Head of caudate nucleus (tissue), 42 donors: Measurements from ENCODE around the gene ZFP92.

Experiments used
- DNase-seq, 42 donors: peaks; one replicate each; pipeline versions ENCODE4 v3.0.0 to v3.0.0-alpha.2; 2020 to 2021; ENCODE audit warnings: mixed read lengths in 7 of 42
- intact Hi-C: fragments of 100-400 bp; cut with DNase I; formaldehyde crosslinking; loops from one replicate; pipeline ENCODE4 v1.15.0; 2022

ZFP92 gene

GRCh38 chrX:153405426-153405825, 5.8 kb upstream of the ZFP92 start:
- peak in 10 of 42 donors; percentile 11 to 54 (median 35) for DNase-seq
- intact Hi-C loops, result no loop called here

DNA sequence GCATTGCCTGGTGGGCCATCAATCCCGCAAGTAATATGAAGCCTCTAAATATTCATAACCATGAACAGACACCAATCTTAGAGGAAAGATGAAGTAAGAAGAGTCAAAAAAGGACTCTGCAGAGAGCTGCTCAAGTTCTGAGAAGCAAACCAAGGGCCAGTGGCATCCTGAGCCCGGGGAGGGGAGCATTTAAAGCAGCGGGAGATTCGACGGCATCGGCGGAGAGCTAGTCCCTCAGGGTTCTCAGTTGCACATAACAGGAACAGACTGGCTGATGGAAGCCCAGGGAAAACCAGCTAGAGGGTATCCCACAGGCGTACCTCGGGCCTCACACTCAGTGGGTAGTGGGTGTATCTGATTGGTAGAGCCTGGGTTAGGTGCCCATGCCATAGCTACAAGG, 5.3 kb upstream of the ZFP92 start:
- DNase-seq, result no peak
- intact Hi-C loops, result no loop called here

- intact Hi-C loops, result no loop called here
- no peak for DNase-seq
Measured at GRCh38 chrX:153406903-153407302, 4.4 kb upstream of the ZFP92 start.

DNA sequence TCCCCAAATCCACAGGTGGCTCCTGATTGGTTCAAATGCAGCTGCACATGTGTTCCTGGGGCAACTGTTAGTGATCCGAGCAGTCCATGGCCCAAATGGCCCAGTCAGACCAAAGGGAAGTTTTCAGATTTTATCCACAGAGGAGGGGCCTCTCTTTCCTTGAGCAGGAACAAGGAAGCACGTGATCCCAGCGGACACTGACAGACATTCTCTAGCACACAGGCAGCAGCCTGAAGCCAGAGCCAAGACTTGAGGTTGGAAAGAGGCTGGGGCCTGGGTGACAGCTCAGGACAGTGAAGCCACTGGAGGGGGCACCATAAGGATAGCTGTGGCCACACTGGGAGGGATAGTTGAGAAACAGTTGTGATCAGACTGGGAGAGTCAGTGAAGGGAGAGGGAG, 3.5 kb upstream of the ZFP92 start:
- DNase-seq, result no peak
- intact Hi-C loops, result no loop called here

DNA sequence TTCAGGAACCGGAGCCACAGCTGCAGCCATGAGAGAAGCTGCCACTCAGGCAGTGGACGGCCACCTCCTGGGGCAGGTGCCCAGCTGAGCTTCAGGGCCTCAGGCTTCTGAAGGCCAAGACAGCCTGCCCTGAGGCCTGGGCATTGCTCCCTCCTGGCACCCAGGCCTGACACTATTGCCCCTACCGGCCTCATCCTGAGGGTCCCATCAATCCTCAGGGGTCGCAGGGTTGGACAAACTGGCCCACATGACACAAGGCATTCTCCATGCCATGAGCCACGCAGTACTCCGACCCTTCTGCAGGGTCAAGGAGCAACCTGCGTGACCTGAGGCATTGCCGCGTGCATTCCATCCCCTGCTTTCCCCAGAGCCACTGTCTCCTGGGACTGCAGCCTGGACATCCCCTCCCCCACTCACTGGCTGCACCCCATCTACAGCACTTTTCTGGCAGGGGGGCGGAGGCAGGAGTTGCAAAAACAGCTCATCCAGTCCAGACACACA, 3.0 kb upstream of the ZFP92 start:
- no peak for DNase-seq
- intact Hi-C loops, result no loop called here

GRCh38 chrX:153408871-153409351, 2.4 kb upstream of the ZFP92 start:
- intact Hi-C loops, result no loop called here
- peak in 1 of 42 donors; percentile 16 for DNase-seq

- intact Hi-C loops, result no loop called here
- peak in 1 of 42 donors; percentile 19 for DNase-seq
Measured at GRCh38 chrX:153409414-153410101, 1.7 kb upstream of the ZFP92 start.

- peak in 1 of 42 donors; percentile 14 for DNase-seq
- intact Hi-C loops, result no loop called here
Measured at GRCh38 chrX:153410373-153410772, 899 bp upstream of the ZFP92 start.

DNA sequence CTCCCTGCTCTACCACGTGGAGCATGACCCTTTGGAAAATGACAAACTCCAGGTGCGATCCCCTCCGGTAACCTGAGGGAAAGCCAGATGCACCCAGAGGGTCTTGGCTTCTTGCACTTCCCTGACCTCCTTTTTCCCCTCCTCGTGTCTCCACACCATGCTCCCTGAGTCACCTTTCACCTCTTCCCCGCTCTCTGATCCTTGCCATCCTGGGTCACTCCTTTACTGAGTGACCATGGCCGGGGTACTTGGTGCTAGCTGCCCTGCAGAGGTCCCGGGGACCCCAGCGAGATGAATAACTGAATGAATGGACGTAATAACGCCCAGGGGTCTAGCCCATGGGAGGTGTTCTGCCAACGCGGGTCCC, 401 bp upstream of the ZFP92 start:
- intact Hi-C loops, result no loop called here
- no peak for DNase-seq

DNA sequence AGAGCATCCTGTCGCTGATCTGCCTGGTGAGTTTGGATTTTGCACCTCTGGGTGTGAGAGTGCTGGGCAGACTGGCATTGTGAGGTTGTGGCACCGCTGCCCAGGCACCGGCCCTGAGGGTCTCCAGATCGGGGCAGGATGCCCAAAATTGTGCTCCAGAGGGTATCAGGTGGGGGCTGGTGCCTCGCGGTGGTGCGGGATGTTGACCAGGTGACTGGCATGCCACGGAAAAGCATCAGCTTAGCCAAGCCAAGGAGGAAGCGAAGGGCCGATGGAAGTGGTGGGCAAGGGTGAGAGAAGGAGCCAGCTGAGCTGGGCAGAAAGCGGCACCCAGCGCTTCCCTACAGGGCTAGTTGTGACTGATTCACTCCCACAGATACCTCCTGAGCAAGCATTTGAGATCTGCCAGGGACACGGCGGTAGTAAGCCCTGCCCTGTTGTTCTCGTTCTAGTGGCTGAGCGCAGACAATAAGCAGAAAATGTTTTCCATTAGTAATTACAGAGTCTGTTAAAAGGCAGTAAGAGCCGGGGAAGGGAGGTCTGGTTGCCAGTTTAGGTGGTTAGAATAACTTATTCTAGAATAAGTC, 809 bp downstream of the ZFP92 start:
- DNase-seq, result peak in 3 of 42 donors; percentile 5 to 47 (median 22)
- intact Hi-C loops, result no loop called here

- intact Hi-C loops, result no loop called here
- no peak for DNase-seq
Measured at GRCh38 chrX:153412746-153413720, 1.8 kb downstream of the ZFP92 start.

GRCh38 chrX:153413731-153414130, 2.5 kb downstream of the ZFP92 start:
- intact Hi-C loops, result no loop called here
- DNase-seq, result no peak

- DNase-seq, result peak in 1 of 42 donors; percentile 16
- intact Hi-C loops, result no loop called here
Measured at GRCh38 chrX:153414856-153415510, 3.7 kb downstream of the ZFP92 start.

DNA sequence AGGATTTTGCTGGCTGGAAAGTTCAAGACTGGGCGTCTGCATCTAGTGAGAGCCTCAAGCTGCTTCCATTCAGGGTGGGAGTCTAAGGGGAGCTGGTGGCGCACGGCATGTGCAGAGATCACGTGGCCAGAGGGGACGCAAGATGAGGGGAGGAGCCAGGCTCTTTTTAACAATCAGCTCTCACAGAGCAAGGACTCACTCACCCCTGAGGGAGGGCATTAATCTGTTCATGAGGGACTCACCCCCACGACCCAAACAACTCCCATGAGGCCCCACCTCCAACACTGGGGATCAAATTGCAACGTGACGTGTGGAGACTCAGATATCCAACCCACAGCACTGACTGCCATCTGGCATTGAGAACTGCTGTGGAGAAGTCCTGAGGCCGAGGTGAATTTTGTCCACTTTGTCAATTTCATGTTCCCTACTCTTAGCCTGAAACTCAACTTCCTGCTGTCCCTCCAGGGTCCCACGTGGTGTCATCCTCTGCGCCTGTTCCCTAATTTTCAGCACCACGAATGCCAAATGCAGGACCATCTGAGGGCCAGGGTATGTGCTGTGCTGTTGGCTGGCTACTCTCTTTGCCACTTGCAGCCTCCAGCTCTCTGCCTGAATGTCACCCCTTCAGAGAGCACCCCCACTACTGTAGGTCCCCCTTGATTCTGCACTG, 5.6 kb downstream of the ZFP92 start:
- intact Hi-C loops, result no loop called here
- no peak for DNase-seq

GRCh38 chrX:153417637-153418036, 6.4 kb downstream of the ZFP92 start:
- DNase-seq, result no peak
- intact Hi-C loops, result no loop called here

DNA sequence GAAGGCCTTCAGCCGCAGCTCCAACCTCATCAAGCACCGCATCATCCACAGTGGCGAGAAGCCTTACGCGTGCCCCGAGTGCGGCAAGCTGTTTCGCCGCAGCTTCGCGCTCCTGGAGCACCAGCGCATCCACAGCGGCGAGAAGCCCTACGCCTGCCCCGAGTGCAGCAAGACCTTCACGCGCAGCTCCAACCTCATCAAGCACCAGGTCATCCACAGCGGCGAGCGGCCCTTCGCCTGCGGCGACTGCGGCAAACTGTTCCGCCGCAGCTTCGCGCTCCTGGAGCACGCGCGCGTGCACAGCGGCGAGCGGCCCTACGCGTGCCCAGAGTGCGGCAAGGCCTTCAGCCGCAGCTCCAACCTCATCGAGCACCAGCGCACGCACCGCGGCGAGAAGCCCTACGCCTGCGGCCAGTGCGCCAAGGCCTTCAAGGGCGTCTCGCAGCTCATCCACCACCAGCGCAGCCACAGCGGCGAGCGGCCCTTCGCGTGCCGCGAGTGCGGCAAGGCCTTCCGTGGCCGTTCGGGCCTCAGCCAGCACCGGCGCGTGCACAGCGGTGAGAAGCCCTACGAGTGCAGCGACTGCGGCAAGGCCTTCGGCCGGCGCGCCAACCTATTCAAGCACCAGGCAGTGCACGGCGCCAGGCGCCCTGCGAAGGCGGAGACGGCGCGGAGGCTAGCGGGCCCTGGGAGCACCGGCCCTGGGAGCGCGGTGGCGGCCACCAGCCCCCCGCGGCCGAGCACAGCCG, 9.8 kb downstream of the ZFP92 start:
- no peak for DNase-seq
- intact Hi-C loops, result no loop called here

GRCh38 chrX:153421856-153422255, 10.6 kb downstream of the ZFP92 start:
- intact Hi-C loops, result no loop called here
- DNase-seq, result no peak

- DNase-seq, result peak in 7 of 42 donors; percentile 14 to 50 (median 29)
- intact Hi-C loops, result no loop called here
Measured at GRCh38 chrX:153423652-153424051, 12.4 kb downstream of the ZFP92 start.
